HG02885 (cell line): Measurements from ENCODE around the gene AUTS2.

Source experiments
- ATAC-seq: cut with Tn5 transposase; IDR thresholded peaks from one replicate; pipeline ENCODE4 v1.9.1; 2021; ENCODE audit warnings: mild to moderate bottlenecking; ENCODE audit not compliant: unreplicated experiment, poor library complexity

Gene AUTS2

GRCh38 chr7:70569335-70569819 lies 971.1 kb downstream of the AUTS2 start:
- no peak for ATAC-seq

GRCh38 chr7:70570029-70570428 lies 971.8 kb downstream of the AUTS2 start:
- no peak for ATAC-seq

DNA sequence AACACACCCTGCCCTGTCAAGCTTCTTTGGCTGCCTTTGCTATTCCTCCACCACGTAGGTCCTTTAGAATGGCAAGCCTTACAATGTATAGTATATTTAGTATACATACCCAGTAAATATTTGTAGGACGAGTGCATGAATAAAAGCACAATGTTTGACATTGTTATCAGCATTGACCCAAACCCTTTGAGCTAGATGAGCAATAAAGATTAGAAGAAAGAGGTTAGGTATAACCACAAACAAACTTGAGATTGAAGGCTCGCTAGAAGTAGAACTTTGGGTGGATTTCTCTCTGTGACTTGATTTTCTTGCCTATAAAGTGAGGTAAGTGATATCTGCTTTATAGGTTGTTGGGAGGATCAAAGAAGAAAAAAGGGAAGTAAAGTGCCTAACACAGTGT lies 972.7 kb downstream of the AUTS2 start:
- ATAC-seq = no peak

- no peak for ATAC-seq
These were observed 973.2 kb downstream of the AUTS2 start for GRCh38 chr7:70571403-70571934.

GRCh38 chr7:70571961-70572360 lies 973.7 kb downstream of the AUTS2 start:
- no peak for ATAC-seq

DNA sequence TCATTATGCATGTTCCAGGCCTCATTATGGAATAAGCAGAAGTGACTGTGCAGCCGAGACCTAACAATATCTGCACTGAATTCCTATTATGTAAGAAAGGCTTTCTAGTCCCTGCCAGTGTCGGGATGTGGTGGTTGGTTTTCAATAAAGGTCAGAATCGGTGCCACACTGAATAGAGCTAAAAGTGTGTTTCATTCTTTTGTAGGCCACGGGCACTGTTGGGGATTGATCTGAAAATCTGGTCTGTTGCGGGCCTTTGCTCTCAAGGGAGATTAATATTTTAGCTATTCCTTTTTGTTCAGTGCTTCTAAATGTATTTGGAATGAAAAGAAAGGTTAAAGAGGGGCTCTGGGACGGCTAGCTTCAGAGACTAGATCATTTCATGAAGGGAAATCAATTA lies 974.3 kb downstream of the AUTS2 start:
- ATAC-seq = no peak

DNA sequence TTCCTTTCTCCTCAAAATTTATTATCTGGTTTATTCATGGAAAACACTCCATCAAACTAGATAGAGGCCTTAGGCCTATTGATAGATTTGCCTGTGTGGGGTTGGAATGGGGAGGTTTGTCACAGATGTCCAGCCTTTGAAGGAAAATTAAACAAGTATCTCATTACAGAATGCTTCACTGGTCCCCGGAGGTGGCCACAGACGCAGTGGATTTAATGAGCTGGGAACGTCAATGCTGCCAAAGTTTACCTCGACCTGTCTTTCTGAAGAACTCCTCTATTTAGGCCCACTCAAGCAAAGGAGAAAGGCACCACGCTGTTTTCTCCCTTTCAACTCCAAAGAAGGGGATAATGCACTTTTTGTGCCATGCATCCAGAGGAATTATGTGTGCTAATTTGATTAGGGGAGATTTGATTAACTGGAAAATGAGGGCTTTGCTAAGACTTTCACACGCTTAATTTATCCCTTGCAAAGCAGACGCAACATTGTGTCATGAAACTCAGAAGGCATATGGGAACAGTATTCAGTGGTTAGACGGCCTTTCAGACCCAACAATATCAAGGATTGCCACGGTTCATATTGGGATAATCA lies 974.9 kb downstream of the AUTS2 start:
- ATAC-seq = no peak

GRCh38 chr7:70573696-70574095 lies 975.4 kb downstream of the AUTS2 start:
- ATAC-seq = no peak

- no peak for ATAC-seq
These were observed 976.1 kb downstream of the AUTS2 start for GRCh38 chr7:70574314-70574834.

DNA sequence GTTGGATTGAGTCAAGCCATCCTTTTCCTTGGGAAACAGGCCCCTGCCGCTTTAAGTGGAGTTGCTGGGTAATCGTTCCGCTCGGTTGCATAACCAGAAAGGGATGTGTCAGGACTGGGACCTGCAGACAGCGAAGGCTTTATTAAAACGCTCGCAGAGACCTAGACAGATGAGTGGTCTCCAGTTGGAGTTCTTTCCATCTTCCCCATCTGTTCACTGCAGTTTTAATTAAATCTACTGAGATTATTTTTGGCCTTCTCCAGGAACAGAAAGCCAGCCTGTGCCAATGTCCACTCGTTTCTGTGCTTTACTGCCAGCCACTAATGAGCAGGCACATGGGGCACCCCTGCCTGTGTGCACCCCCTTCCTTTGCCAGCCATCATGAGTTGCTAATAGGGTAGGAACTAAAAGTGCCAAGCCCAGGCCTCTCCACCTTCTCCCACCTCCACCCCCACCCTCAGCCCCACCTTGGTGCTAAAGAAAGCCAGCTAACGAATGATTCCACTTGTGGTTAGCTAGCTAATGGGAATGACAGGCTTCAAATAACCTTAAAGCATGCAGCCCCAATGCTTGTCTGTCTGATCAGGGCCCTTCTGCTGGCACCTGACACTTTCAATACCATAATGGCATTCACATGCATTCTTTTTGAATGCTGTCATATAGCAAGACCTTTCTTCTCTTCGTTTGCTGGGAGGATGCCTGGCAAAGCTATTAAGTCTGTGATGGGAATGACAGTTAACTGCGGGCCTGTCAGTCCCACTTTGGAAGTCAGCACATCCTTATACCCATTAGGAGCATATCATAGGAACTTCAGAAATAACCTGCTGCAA lies 976.9 kb downstream of the AUTS2 start:
- no peak for ATAC-seq

GRCh38 chr7:70577078-70577477 lies 978.8 kb downstream of the AUTS2 start:
- no peak for ATAC-seq

DNA sequence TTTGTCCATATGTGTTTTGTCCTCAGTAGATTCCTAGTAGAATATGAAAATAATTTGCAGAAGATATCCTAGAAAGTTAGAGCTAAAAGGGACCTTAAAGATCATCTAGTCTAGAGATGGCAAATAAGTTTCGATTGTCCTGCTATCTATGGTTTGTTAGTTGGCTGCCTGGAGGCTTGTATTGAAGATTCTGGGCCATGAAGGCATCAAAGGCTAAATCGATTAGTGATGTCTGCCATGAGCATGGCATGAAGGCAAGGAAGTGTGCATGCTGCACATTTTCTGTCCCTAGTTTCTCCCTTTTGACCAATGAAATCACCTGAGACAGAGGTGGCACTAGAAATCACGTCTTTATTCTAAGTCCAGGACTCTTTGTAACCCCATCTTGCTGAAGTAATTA lies 979.9 kb downstream of the AUTS2 start:
- no peak for ATAC-seq

DNA sequence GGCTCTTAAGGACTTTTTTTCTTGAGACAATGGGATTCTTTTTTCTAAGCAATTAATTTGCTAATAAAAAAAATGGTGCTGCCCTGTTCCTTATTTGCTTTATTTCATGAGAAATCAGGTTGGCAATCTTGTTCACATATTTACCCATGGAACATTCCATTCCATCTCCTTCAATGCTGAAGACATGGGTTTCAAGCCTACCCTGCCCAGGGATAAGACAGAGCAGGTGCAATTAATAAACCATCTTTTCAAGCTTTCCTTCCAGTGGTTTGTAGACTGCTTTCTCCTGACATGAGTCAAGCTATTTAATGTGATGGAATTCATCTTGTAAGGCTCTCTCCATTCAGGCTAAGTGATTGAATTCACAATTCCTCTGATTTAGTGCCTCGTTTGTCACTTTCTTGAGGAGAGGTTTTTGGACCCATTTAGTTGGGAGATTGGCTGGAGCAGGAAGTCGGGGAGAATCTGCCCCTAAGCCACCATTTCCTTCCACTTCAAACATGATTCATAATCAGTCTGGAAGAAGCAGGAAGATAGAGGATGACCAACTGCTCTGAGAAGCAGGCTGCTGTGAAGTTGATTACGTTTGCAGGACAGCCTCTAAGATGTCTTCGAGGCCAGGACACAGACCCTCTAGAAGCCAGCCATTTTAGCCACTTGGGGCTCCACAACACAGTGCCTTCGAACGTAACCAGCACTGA lies 981.3 kb downstream of the AUTS2 start:
- no peak for ATAC-seq

GRCh38 chr7:70580161-70580560 lies 981.9 kb downstream of the AUTS2 start:
- no peak for ATAC-seq

- no peak for ATAC-seq
These were observed 984.9 kb downstream of the AUTS2 start for GRCh38 chr7:70582927-70583895.

DNA sequence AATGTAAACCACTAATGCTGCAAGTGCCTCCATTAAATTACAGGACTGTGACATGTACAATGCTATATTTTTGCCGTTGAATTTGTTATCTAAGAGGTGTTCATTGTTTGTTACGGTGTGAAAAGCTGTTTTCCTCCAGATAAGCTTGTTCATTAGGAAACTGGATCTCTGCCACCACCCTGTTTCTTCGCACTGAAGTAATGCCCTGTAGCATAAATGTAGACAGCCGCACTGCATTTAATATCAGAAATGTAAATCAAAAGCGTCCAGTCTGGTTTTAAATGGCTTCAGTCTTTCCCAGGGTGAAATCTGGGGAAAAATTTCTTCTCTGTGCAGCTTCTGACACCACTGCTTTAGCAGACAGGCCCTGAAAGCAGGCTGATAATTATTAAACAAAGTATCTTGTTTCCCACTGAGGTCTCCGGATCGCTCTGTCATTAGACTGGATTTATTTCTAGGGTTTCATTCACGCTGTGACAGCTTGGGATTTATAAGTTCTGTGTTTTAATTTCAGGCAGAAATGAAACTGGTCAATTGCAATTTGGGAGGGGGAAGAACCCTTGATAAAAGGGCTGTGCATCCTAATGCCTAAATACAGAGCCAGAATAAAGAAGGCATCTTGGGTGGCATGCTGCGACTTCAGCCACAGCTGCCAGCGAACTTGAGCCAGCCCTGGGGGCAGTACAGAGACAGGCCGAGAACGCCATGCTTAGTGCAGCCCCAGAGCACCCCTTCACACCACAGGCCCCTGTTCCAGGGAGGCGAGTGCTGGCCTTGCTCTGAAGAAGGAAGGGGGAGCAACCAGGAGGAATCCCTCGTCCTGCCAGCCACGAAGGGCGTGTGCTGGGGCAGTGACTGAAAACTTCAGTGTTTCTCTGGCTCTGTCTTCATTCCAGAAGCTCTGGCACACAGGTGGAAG lies 985.9 kb downstream of the AUTS2 start:
- no peak for ATAC-seq

- ATAC-seq = no peak
These were observed 986.8 kb downstream of the AUTS2 start for GRCh38 chr7:70585071-70585470.

GRCh38 chr7:70586822-70587221 lies 988.5 kb downstream of the AUTS2 start:
- ATAC-seq = no peak

DNA sequence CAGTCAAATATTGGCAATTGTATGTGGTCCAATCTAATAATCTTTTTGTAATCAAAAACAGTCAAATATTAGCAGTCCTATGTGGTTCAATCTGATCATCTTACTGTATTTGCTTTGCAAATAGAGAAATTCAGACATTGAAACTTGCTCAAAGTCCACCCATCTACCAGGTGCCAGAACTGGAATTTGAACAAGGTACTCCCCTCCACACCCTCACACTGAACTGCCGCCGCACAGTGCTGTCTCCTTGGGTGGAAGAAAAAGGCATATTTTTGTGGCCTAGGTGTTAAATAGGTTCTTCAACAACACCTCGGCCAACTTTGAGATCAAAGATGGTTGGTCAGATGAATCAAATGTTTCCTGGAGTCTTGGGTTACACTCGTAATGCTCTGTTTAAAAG lies 989.5 kb downstream of the AUTS2 start:
- ATAC-seq = no peak
